Ishikawa (cell line): Measurements from ENCODE around the gene MEX3B.

Source experiments
- CEBPB ChIP-seq: IDR thresholded peaks from 2 replicates; pipeline ENCODE4 v1.6.1; 2012
- CREB1 ChIP-seq: IDR thresholded peaks from 2 replicates; pipeline ENCODE4 v1.6.1; 2012; ENCODE audit warnings: low read depth
- EGR1 ChIP-seq: IDR thresholded peaks from 2 replicates; pipeline ENCODE4 v1.6.1; 2012
- EP300 ChIP-seq: IDR thresholded peaks from 2 replicates; pipeline ENCODE4 v1.6.1; 2012; ENCODE audit warnings: borderline replicate concordance
- FOXM1 ChIP-seq: IDR thresholded peaks from 2 replicates; pipeline ENCODE4 v1.6.1; 2012; ENCODE audit warnings: low read depth, borderline replicate concordance
- MAX ChIP-seq: IDR thresholded peaks from 2 replicates; pipeline ENCODE4 v1.6.1; 2012
- NFIC ChIP-seq: IDR thresholded peaks from 2 replicates; pipeline ENCODE4 v1.6.1; 2012
- RAD21 ChIP-seq: IDR thresholded peaks from 2 replicates; pipeline ENCODE4 v1.6.1; 2012; ENCODE audit warnings: low read depth
- REST ChIP-seq: IDR thresholded peaks from 2 replicates; pipeline ENCODE4 v1.6.1; 2012; ENCODE audit warnings: low read depth, mild to moderate bottlenecking
- TAF1 ChIP-seq: IDR thresholded peaks from 2 replicates; pipeline ENCODE4 v1.6.1; 2012; ENCODE audit warnings: low read depth, mild to moderate bottlenecking
- TCF12 ChIP-seq: IDR thresholded peaks from 2 replicates; pipeline ENCODE4 v1.6.1; 2012; ENCODE audit warnings: low read depth
- TEAD4 ChIP-seq: IDR thresholded peaks from 2 replicates; pipeline ENCODE4 v1.6.1; 2012
- USF1 ChIP-seq: IDR thresholded peaks from 2 replicates; pipeline ENCODE4 v1.6.1; 2012
- YY1 ChIP-seq: IDR thresholded peaks from 2 replicates; pipeline ENCODE4 v1.6.1; 2012; ENCODE audit warnings: low read depth
- ZBTB7A ChIP-seq: IDR thresholded peaks from 2 replicates; pipeline ENCODE4 v1.6.1; 2012; ENCODE audit warnings: low read depth

Gene MEX3B

GRCh38 chr15:82058026-82058425 is 12.2 kb upstream of the MEX3B start:
- TF ChIP-seq YY1 = no peak

GRCh38 chr15:82056958-82057823 is 11.4 kb upstream of the MEX3B start:
- TF ChIP-seq CREB1 (no peak), MAX (no peak), YY1 (no peak), TCF12 (no peak), CEBPB (no peak), FOXM1 (no peak)

- TF ChIP-seq YY1 (no peak), FOXM1 (no peak), ZBTB7A (no peak), CEBPB (no peak), NFIC (no peak), TAF1 (no peak), EGR1 (no peak), USF1 (no peak), MAX (no peak), TCF12 (no peak), RAD21 (no peak), CREB1 (no peak), EP300 (no peak), TEAD4 (no peak)
Measured at GRCh38 chr15:82052751-82053150, 6.9 kb upstream of the MEX3B start.

- TF ChIP-seq TAF1 (no peak), TEAD4 (no peak), EP300 (no peak), ZBTB7A (no peak), REST (no peak), FOXM1 (no peak), RAD21 (no peak), USF1 (no peak), TCF12 (no peak), EGR1 (no peak), YY1 (no peak), CEBPB (no peak)
Measured at GRCh38 chr15:82051664-82052063, 5.8 kb upstream of the MEX3B start.

GRCh38 chr15:82048811-82049210 is 3.0 kb upstream of the MEX3B start:
- TF ChIP-seq MAX (no peak), TCF12 (no peak), EP300 (no peak), CREB1 (no peak), REST (no peak), TEAD4 (no peak), FOXM1 (no peak), RAD21 (no peak), CEBPB (no peak), ZBTB7A (no peak), TAF1 (no peak)
